HG03039 (cell line): ENCODE measurements around the gene RUNX2.

Experiments used
- ATAC-seq: cut with Tn5 transposase; IDR thresholded peaks from one replicate; pipeline ENCODE4 v1.9.1; 2021; ENCODE audit warnings: mild to moderate bottlenecking, moderate library complexity; ENCODE audit not compliant: unreplicated experiment

RUNX2 gene

GRCh38 chr6:45637056-45637455 is 308.9 kb downstream of the RUNX2 start:
- no peak for ATAC-seq

GRCh38 chr6:45637611-45638257 is 309.6 kb downstream of the RUNX2 start:
- no peak for ATAC-seq

- no peak for ATAC-seq
Observed at GRCh38 chr6:45640081-45640491, 312.0 kb downstream of the RUNX2 start.

DNA sequence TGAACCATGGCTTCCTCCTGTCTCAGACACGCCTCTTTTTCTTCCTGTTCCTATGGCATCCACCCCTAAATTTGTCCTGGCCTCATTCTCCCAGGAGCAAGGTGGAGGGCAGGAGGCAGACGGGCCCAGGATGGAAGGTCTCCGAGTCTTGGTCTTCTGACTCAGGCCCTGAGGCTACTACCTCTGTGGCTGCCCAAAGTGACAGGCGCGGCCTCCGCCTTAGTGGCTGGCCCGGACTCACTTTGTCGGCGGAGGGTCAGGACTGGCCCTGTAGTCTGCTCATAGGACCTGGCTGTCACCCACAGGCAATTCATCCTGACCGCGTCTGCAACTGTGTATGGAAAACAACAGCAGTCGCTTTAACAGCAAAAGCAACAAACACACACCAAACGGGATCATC is 312.7 kb downstream of the RUNX2 start:
- no peak for ATAC-seq

DNA sequence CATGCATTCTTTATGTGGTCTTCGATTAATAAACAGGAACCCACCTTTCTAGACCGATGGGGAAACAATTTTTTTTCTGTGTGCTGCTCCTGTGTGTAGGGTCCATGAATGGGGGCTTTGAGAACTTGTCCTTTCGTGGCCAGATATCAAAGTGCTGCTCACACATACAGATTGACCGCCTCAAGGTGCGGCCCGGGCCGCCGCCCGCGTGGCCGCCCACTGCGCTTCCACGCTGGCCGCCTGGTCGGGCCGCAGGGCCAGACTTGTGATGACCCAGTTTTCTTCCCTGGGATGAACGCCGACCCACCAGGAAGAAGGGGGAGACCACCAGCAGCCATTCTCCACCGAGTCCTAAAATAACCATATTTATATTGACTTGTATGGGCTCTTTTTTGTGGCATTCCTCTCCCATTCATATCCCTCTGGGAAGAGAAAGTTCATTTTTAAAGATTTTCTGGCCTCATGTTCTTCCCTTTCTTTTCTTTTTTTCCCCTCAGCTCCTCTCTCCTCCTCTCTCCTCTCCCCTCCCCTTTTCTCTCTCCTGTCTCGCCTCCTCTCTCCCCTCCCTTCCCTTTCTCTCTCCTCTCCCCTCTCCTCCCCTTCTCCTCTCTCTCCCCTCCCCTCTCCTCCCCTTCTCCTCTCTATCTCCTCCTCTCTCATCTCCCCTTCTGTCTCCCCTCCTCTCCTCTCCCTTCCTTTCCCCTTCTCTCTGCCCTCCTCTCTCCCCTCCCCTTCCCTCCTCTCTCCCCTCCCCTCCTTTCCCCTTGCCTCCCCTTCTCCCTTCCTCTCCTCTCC is 314.4 kb downstream of the RUNX2 start:
- ATAC-seq = no peak

DNA sequence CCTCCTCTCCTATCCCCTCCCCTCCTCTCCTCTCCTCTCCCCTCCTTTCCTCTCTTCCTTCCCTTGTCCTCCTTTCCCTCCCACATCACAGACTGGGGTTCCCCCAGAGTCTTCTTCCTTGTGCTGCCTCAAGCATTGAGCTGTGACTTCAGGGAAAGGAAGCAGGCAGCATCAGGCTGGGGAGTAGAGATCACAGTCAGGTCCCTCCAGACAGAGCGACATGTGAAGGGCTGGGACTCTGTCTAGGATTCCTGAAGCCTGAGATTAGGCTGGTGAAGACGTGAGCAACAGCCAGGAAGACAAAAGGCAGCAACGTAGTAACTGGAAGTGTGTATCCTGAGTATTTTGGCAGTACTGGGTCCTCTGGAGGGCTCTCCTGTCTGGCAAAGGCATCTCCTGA is 315.0 kb downstream of the RUNX2 start:
- no peak for ATAC-seq

- ATAC-seq = no peak
Observed at GRCh38 chr6:45644720-45645119, 316.6 kb downstream of the RUNX2 start.

GRCh38 chr6:45645302-45645701 is 317.2 kb downstream of the RUNX2 start:
- ATAC-seq = no peak

GRCh38 chr6:45647341-45648261 is 319.5 kb downstream of the RUNX2 start:
- no peak for ATAC-seq

GRCh38 chr6:45648262-45648620 is 320.1 kb downstream of the RUNX2 start:
- ATAC-seq = no peak

- no peak for ATAC-seq
Observed at GRCh38 chr6:45650524-45651135, 322.5 kb downstream of the RUNX2 start.

DNA sequence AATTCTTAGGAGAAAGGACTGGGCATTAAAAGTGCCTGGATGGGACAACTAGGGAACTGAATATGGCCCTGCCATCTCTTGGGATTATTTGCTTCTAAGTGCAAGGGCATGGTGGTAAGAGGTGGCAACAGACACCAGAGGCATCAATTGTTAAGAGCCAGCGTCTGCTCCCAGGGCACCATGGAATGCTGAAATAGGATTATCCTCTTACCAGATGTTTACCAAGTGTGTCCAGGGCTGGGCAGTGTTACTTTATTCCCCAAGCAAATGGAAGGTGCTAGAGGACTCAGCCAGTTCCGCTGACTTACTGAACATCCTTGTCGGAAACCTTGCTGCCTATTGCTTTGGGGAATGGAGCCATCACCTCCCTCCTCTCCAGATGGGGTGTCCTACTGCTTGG is 323.2 kb downstream of the RUNX2 start:
- ATAC-seq = no peak

- ATAC-seq = no peak
Observed at GRCh38 chr6:45652416-45652815, 324.3 kb downstream of the RUNX2 start.

- ATAC-seq = no peak
Observed at GRCh38 chr6:45653117-45653883, 325.2 kb downstream of the RUNX2 start.

GRCh38 chr6:45654673-45655072 is 326.5 kb downstream of the RUNX2 start:
- no peak for ATAC-seq

DNA sequence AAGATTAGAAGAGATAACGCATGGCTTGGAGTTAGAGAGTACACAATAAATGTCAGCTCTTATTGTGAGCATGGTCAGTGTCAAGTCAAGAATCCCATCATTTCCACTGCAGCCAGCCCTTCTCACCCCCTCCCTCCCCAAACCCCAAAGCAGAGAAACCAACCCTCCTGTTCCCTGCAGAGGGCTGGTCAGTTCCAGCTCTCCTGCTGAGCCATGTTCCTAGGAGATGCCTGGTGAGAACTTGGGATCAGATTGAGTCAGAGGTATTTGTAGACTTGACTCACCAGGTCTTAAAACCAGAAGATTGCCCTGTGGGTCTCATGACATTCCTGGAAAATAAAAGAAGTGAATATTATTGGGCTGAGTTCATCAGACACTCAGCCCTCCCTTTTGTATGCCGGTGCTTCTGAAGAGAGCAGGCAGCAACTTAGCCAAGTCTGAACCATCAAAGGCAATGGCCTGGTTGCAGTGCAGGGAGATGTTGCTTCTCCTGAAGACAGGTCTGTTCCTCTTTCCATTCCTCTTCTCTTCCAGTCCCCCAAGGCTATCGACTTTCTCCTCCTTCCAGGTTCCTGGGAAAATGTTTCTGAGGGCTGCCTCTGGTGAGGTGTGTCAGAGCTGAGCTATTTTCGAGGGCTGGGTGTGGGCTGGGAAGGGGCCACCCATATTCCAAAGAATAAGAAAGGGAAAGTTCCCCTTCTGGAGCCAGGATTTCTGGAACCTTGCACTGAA is 327.8 kb downstream of the RUNX2 start:
- ATAC-seq = no peak

GRCh38 chr6:45657226-45657625 is 329.1 kb downstream of the RUNX2 start:
- no peak for ATAC-seq

GRCh38 chr6:45658400-45658799 is 330.3 kb downstream of the RUNX2 start:
- no peak for ATAC-seq

- no peak for ATAC-seq
Observed at GRCh38 chr6:45658958-45659357, 330.8 kb downstream of the RUNX2 start.

GRCh38 chr6:45661661-45662060 is 333.5 kb downstream of the RUNX2 start:
- no peak for ATAC-seq
